Mucosa of gallbladder (tissue), 1 donor: Measurements from ENCODE around the gene HNRNPA2B1. TPM values are rescaled to one million over a fixed set of nuclear protein-coding genes. Genes with fewer than 3 reads are reported as not detected.
"Not testable (repeated sequence)": the region's sequence is repeated elsewhere in the genome, so short reads cannot be mapped to it uniquely, and the experiment has no call there.

Source experiments
- DNase-seq: peaks from one replicate; pipeline ENCODE4 v3.0.0-alpha.2; 2020; ENCODE audit warnings: low spot score
- total RNA-seq: library from RNA; stranded (reverse); gene quantifications from one replicate; pipeline ENCODE4 v1.2.1, GENCODE V29; 2021
- donor health status: DM: no; HTN: no; CAD: no.

HNRNPA2B1 gene
- total RNA-seq, 1 donor from 2014 or later = 344 TPM

DNA sequence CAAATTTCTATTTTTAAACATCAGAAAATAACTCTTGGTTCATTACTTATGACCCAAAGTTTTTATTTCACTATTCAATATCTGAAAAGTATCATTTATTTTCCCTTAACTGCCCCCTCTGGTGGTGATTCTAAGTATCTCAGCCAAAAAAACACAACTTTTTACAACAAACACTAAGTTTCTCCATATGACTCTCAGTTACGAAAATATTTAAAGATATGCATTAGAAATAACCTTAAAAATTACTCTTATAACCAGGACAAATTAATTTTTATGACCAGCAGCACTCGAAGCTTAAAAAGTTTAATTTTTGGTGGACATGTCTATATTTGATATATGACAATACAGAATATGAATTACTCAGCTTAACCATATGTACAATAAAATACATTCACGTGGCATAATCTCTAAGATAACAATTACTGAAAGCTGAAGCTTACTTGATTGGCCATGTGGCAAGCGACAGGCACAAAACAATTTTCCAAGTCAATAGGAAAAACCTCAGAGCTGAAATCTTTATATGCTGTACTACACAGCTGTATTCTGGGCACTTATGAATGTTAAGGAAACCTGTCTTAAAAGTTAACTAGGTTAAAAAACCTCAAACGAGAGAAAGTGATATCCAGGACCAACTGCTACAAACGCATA is 2.3 kb downstream of the HNRNPA2B1 start:
- no peak for DNase-seq

GRCh38 chr7:26197153-26198115 is 3.1 kb downstream of the HNRNPA2B1 start:
- no peak for DNase-seq

- no peak for DNase-seq
Measured at GRCh38 chr7:26195867-26196657, 4.5 kb downstream of the HNRNPA2B1 start.

DNA sequence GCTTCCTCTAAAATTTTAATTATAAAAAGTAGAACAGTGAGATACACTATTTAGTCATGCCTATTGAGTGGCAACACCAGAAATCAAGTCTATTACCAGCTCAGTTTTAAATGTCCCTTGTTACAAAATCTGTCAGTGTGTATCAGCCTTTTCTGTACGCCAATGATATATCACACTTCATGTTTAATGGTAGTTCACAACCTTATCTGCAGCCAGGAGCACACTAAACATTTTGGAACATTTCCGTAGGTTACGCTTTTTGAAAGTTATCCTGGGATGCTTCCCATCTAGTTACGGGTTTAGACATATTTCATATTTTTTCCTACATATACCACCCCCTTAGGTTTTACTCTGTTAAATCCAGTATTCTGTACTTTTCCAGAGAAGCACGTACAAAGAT is 5.4 kb downstream of the HNRNPA2B1 start:
- no peak for DNase-seq

GRCh38 chr7:26194764-26195163 is 5.8 kb downstream of the HNRNPA2B1 start:
- DNase-seq = not testable (repeated sequence)

DNA sequence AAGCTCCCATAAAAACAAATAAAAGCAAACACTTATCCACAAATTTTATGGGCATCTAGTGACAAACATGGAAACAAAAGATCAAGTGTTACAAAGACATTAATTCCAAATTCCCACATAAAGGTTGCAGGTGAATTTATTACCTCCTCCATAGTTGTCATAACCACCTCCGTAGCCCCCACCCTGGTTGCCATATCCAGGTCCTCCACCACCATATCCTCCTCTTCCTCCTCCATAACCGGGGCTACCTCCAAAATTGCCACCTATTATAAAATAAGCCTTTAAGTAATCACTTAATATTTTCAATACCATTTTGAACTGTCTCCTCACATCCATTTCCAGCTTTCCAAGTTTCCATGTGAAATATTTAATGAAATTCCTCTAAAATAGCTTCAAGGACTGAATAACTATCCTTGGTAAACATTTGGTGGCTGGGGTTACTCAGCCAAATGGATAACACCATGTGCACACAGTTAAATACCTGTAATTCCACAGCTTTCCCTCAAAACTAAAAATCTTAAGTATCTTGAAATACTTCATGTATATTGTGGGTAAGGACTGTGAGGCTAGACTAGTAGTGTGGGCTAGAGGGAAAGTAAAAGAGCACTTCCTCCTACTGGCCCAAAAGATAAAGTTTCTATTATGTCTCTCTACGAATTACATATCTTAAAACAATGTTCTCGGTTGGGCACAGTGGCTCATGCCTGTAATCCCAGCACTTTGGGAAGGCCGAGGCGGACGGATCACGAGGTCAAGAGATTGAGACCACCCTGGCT is 6.9 kb downstream of the HNRNPA2B1 start:
- no peak for DNase-seq

GRCh38 chr7:26192485-26193087 is 8.0 kb downstream of the HNRNPA2B1 start:
- DNase-seq = no peak

DNA sequence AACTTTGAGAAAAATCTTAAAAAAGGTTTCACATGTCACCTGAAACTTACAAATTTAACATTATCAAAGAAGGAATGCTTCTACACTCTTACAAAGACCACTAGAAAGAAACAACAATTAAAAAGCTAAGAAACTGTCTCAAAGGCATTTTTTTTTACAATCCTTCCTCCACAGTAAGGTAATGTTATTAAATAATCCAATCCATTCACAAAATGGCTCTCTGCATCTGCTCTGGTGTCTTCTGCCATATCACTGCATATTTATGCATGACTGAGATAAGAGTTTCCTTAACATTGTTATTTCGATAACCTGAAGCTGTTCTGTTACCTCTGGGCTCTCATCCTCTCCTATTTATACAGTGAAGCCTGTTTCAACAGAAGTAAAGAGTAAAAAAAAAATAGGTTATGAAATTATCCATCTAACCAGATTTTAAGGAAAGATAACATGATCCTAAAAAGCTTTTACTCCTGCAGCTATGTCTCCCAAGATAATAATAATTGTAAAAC is 8.5 kb downstream of the HNRNPA2B1 start:
- no peak for DNase-seq

DNA sequence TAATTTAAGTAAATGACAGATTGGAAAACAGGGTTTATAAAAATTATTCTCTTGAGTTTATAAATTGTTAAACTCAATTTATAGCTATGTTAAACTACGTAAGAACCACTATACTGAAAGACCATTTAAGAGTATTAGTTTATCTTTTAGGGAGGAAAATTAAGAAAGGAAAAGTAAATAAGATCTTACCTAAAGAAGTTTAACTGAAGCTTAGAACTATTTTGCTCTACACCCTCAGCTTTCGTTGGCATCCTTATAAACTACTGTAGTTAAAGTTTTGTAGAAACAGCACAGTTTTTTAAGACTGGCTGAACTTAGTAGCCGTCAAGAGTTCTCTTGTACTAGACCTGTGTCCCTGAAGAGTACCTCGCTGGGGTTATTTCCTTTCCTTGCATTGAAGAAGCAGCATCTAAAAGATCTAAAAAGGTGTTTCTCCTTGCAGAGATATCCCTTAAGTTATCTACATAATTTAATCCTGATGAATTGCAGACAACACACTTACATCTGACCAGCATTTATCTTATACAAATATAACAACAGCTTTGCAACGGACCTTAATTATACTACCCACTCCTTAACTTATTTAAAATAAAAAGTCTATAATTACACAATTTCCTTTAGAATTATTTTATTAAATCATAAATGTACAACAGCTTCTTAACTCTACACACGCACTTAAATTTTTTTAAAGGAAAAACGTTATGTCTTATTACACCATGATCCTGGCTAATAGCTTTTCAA is 9.1 kb downstream of the HNRNPA2B1 start:
- no peak for DNase-seq

DNA sequence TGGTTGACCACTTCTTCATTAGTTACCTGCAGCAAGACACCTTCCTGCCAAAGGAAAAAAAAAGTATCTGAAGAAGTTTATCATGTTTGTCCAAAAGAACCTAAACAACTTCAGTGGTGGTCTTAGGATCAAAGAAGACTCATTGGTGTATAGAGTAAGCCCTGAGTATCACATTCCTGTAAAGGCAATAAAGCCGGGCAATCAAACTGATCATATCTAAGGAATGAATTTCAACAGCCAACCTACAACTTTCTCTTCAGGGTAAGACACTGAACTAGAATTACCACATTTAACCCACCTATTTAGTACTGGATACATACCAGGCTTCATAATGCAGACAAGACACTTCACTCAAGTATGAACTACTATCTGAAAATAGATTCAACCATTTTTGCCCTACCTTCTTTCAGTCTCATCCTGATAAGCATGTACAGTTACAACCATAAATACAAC is 10.1 kb downstream of the HNRNPA2B1 start:
- DNase-seq = no peak

DNA sequence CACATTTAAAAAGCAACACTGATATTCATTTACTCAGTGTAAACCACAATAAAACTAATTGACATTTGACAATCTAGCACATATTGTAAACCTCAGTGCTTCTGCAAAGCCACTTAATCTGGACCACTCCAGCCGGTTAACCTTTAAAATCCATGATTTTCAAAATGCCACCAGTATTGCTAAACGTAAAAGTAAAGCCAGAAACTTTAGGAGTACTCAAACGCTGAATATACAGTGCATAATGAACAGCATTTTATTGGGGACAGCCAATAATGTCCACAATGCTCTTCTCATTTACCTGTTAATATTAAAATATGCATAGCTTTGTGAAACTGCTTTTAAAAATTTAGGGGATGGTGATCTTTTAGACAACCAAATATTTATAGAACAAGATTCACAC is 10.8 kb downstream of the HNRNPA2B1 start:
- DNase-seq = no peak

GRCh38 chr7:26188957-26189541 is 11.5 kb downstream of the HNRNPA2B1 start:
- no peak for DNase-seq

DNA sequence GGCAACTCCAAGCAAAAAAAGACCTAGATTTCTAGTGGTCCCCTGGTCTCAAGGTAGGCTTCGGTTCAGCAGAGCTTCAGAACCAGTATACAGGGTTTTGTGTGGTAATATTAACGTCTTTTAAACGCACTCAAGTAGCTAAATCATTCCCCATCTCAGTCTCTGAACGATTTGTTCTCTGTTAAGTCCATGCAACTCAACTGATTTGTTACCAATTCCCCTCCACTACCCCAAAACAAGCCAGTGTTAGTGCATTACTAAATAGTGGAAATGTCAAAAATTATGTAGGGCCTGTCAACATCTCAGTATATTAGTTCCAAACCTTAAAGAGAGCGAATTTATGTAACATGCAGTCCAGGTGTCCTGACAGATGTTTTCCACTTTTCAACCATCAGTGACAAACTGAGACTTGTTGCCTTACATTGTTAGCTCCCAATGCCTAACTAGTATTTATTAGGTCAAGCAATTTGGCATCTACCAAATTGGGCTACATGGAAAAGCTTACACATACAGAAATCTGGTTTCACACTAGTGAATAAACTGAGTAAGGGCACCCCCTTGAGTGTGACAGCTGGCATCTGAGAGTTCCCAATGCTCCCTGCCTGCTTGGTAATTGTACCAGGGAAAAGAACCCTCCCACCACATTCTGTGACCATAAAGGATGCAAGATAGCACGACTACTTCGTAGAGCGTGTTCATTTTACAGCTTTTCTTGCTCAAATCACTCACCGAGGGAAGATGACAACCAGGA is 12.2 kb downstream of the HNRNPA2B1 start:
- DNase-seq = no peak

DNA sequence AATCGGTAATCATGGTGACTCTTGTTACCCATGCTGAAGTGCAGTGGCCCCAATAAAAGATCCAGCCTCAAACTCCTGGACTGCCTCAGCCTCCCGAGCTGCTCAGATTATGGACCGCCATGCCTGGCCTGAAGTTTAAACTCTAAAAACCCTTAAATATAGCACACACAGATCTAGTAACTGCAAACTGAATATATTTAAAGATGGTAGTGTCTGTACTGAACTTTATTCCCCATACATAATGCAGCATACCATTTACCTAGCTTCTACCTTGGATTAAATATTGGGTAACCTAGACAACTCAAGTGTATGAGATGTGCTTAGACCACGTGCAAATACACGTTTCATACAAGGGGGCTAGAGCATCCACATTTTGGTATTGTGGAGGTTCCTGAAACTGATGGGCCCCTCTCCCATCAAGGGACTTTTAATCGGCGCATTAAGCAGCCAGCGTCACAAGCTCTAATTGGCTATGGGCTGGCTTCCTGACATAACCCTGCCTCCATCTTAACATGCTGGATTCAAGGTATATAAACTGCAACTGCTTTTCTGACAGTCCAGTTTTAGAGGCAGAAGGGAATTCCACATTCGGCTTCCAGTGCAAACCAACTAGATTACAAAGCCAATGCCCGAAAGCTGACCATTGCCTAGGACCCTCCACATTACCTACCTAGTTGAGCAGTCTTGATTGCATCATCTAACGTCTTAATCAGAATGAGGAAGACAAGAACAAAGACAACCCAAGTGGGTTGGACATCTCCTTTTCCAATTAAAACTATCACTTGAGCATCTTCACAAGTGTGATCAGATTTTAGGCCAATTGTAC is 13.0 kb downstream of the HNRNPA2B1 start:
- DNase-seq = no peak

GRCh38 chr7:26186364-26187311 is 13.9 kb downstream of the HNRNPA2B1 start:
- DNase-seq = no peak

DNA sequence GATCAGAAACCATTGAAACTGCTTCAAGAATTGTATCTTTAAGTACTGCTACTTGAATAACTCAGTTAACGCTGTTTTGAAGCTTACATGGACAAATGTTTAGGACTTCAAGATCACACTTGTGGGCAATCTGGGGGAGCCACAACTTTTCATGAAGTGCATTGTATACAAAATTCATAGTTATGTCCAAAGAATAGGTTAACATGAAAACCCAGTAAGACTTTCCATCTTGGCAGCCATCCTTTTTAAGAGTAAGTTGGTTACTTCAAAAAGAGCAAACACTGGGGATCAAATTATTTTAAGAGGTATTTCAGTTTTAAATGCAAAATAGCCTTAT is 14.7 kb downstream of the HNRNPA2B1 start:
- DNase-seq = no peak
